HG02870 (cell line): ENCODE measurements around the gene TMEM52B.

Experiments used
- ATAC-seq: cut with Tn5 transposase; IDR thresholded peaks from one replicate; pipeline ENCODE4 v1.9.1; 2021; ENCODE audit warnings: mild to moderate bottlenecking, moderate library complexity; ENCODE audit not compliant: unreplicated experiment

Gene TMEM52B

DNA sequence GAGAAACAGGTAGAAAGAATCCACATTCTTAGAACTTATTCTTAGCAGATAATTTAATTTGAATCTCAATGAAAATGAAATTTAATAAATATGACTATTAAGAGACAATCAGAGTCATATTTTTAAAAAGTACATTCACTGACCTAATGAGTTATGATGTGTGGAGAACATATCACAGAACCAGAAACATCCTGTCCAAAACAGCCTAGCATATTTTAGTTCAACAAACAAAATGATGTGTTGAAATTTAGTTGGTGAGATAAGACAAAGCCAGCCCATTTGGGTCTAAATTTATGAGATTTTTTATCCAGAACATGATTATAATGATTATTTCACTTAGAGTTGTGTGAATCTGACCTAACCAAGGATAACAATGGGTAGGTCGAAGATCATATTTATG lies 59.7 kb downstream of the TMEM52B start:
- no peak for ATAC-seq

GRCh38 chr12:10241290-10241689 lies 62.5 kb downstream of the TMEM52B start:
- no peak for ATAC-seq
